Measurements from ENCODE around the gene TIGD3.

GRCh38 chr11:65377777-65378176 lies 23.2 kb downstream of the TIGD3 start:
- TF ChIP-seq EZH2phosphoT487 (IDR thresholded peaks at IDR 0.05; ENCODE audit: low read length) (no peak), CTCF (IDR thresholded peaks at IDR 0.05; ENCODE audit: low read length) (no peak), EZH2 (optimal IDR thresholded peaks at IDR 0.05; ENCODE audit: low read depth, low read length) (no peak)

All from MM.1S (cell line).